Coronary artery (tissue), 2 donors: Measurements from ENCODE around the gene MGAT5.
A peak's percentile ranks its signal among the peaks of the same experiment; 100 is the strongest.

Experiments
- DNase-seq: peaks from one replicate; pipeline ENCODE4 v3.0.0-alpha.2; 2017; ENCODE audit warnings: low spot score
- H3K27ac ChIP-seq, 2 donors: fragments of 200-600 bp; sonication (generic); one replicate each; pipeline ENCODE4 v1.5.1; 2016 to 2019
- H3K4me3 ChIP-seq: fragments of 200-600 bp; sonication (generic); 2 replicates; pipeline ENCODE4 v1.5.1; 2016; ENCODE audit warnings: mild to moderate bottlenecking, moderate library complexity
- CTCF ChIP-seq: fragments of 200-600 bp; sonication (generic); IDR thresholded peaks from one replicate; pipeline ENCODE4 v1.5.1; 2019; ENCODE audit warnings: antibody characterized with exemption

The MGAT5 gene

GRCh38 chr2:134398300-134398699 is 144.4 kb downstream of the MGAT5 start:
- no peak for TF ChIP-seq CTCF
- Histone ChIP-seq H3K4me3 (no peak overlapping the region), H3K27ac (no peak overlapping the region)
- no peak for DNase-seq

- no peak for TF ChIP-seq CTCF
- Histone ChIP-seq H3K27ac (no peak overlapping the region), H3K4me3 (no peak overlapping the region)
- no peak for DNase-seq
These were observed 145.2 kb downstream of the MGAT5 start for GRCh38 chr2:134399096-134399495.

DNA sequence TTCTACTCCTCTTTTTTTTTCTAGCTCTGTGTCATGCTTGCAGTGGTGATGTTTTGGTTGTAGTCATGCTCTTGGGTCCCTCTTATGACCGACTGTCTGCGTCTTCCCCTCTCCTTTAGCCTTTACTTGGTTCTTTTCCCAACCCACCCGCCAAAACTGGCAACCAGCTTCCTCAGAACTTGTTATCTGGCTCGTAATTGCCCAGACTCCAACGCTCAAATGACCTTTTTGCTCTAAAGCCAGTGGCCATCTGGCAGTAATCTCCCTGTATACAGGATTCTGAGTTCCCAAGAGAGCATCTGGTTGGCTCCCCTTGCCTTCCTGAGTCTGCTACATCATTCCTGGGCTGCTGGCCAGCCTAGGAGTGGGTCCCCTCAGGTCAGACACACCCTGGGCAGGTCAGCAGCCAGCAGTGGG is 147.2 kb downstream of the MGAT5 start:
- no peak overlapping the region for H3K4me3 ChIP-seq
- no peak for TF ChIP-seq CTCF
- H3K27ac ChIP-seq: peak overlapping the region; percentile 76 to 79
- peak; percentile 76 for DNase-seq

DNA sequence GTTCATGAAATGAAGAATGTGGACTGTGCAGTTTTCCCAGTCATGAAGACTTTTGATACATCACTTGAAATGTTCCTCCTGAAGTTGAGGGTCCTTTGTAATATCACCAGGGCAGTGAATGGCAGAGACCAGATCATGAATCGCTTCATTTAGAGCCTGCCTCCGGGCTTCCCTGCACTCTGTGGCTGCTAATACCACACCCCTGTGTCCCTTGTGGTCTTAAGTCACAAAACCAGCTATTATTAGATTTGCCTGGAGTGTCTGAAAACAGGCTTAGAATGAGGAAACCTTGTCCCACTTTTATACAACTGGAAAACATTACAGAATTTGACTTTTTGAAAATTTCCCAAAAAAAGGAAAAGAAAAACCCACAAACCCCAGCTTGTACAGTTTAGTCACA is 147.9 kb downstream of the MGAT5 start:
- Histone ChIP-seq H3K4me3 (no peak overlapping the region), H3K27ac (peak overlapping the region; percentile 76 to 79)
- no peak for TF ChIP-seq CTCF
- DNase-seq: no peak

- Histone ChIP-seq H3K27ac (peak overlapping the region; percentile 76 to 79), H3K4me3 (no peak overlapping the region)
- DNase-seq: no peak
- TF ChIP-seq CTCF: no peak
These were observed 148.5 kb downstream of the MGAT5 start for GRCh38 chr2:134402410-134402809.

DNA sequence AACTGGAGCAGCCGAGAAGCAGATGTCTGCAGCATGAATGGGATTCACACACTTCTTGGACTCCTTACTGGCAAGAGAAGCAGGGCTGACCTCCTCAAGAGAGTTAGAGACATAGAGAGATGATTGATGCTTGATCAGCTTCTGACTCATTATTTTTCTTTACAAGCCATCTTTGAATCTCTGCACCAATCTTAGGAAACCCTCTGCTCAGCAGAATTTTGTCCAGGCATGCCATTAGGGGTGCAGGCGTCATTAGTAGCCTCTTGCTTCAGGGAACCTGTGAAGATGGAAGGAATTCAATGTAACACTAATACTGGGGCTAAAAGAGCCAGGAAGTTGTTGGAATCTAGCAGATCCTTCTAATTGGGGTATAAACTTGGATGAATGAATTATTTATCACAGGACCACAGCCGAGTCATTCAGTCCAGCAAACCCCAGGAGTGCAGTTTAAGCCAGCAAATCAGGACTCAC is 151.8 kb downstream of the MGAT5 start:
- no peak for TF ChIP-seq CTCF
- no peak for DNase-seq
- Histone ChIP-seq H3K27ac (no peak overlapping the region), H3K4me3 (no peak overlapping the region)

- H3K27ac ChIP-seq: no peak overlapping the region
- no peak for DNase-seq
- H3K4me3 ChIP-seq: no peak overlapping the region
- no peak for TF ChIP-seq CTCF
These were observed 152.4 kb downstream of the MGAT5 start for GRCh38 chr2:134406311-134406710.
